ENCODE data around the gene KNCN.

Gene KNCN

DNA sequence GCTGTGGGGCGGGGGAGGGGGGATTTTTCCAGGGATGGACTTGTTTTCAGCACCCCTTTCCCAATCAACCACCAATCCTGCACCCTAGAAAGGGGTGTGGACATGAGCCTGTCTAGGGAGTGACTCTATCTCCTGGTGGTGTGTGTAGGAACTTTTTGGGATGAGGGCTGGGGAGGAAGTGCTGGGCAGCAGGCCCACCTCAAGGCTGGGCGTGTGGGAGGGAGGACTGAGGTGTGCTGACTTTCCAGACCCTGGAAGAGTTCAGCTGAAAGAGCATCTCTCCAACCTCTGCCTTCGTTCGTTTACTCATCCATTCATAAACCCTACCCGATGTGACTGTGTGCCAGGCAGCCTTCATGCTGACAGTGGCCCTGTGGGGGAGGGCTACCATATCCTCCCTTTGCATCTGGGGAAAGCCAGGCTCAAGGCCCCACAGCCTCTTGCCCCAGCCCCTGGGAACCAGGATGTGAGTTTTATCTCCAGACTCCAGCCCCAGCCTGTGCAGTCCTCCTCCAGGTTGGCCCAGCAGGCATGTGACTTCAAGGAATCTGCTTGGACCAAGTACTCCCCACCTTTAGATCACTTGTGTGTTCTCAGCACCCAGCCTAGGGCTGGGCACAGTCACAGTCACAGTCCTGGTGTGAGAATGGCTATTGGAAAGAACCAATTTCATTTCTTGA lies 6.7 kb downstream of the KNCN start:
- no peak for DNase-seq (ENCODE audit: low read depth, low spot score)

DNA sequence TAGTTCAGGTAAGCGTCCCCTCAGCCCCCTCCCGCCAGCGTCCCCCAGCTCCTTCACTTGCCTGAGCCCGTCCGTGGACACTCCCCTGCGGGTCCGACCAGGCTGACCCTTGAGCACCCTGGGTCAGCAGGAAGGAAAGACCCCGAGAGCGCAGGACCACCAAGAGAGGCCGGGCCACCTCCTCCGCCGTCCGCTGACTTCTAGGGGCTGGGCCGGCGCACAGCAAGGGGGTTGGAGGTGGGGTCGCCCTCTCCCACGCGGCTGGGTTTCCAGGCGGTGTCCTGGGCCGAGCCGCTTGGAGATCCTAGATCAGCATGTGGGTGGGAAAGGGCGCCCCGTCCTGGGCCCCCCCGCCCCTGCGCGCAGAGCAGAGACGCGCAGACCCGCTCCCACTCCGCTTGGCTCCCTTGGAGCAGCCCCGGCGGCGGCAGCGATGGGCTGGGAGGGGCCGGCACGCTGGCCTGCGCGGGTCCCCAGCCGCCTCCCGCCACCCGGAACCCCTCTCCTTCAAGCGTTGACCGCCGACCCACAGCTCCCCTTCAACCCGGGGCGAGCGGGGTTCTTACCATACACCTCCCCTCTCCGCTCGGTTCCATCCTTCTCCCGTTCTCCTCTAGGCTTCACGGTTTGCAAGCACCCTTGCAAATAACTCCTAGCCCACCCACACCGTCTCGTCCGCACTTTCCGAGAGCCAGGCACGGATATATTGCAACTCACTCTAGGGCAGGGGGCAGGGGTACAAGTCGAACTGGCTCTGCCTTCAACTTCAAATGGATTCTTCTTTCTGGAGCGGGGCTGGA lies 7.5 kb downstream of the KNCN start:
- DNase-seq (ENCODE audit: low read depth, low spot score), result no peak

DNA sequence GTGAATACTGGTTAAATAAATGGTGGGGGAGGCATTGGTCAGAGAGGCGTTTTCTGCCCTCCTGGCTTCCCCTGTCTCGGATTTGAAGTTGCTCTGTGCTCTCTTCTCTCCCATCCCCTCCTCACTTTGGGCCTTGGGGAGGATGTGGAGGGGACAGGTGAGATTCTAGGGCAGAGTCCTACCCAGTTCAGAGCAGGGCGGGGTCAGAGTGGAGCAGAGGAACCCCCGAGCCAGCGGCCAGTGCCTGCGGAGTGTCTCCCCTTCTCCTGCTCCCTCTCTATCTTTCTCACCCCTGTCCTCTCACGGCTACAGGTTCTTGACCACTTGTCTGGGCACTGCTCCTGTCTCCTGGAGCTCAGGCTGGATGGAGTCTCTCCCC lies 8.1 kb downstream of the KNCN start:
- no peak for DNase-seq (ENCODE audit: low read depth, low spot score)

DNA sequence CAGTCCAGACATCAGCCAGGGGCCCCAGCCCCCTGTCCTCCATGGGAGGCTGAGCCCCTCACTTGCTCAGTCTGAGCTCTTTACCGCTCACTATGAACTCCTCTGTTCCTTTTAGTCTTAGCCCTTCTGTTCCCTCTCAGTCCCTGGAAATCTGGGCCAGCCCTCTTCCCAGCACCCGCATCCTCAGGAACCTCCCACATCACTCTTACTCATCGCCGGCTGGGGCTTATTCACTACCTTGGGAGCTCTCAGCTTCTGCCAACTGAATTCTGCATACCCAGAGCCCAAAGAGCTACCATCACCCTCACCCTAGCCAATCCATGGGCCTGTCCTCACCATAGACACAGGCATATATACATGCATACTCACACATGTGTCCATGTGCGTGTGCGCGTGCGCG lies 11.5 kb downstream of the KNCN start:
- peak; percentile 79 for DNase-seq (ENCODE audit: low read depth, low spot score)

DNA sequence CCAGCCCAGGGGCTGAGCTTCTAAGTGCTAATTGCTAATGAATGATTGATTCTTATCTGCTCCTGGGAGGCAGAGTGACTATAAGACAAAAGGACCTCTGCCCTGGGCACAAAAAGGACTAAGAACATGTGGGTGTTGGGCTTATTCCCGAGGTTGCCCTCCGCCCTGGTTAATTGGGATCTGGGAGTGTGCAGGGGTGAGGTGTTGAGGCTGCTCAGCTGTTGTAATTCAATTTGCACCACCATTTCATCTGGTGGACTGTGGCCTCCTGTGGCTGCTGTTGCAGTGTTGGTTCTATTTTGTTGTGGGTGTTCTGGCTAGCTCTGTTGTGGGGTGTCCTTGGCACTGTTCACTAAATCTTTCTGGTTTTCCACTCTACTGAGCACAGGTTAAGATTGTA lies 13.3 kb downstream of the KNCN start:
- DNase-seq (ENCODE audit: low read depth, low spot score), result no peak

DNA sequence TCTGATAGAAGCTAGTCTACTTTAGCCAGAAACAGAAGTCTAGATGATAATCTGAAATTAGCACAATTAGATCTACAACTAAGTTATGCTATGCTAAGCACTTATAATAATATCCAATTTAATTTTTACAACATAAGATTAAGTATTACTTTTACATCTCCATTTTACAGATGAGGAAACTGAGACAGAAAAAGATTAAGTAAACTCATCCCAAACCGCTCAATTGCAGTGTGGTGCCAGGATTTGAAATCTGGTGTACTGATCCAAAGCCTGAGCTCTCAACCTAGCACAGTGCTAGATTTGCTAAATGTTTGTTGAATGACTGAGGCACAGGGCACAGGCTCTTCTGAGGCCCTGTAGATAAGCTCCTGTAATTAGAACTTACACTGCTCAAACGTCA lies 13.8 kb downstream of the KNCN start:
- DNase-seq (ENCODE audit: low read depth, low spot score), result no peak

DNA sequence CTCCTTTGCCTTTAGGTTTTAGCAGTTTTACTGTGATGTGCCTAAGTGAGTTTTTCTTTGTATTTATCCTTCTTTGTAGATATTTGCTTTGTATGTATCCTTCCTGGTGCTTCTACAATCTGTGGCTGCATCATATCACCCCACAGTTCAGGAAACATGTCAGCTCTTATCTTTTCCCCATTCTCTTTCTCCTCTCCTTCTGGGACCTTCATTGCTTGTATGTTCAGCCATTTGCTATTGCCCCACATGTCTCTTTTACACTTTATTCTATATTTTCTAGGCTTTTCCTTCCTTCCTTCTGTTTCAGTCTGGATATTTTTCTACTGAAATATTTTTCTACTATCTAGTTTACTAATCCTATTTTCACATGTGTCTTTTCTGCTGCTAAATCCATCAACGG lies 14.9 kb downstream of the KNCN start:
- DNase-seq (ENCODE audit: low read depth, low spot score), result no peak

DNA sequence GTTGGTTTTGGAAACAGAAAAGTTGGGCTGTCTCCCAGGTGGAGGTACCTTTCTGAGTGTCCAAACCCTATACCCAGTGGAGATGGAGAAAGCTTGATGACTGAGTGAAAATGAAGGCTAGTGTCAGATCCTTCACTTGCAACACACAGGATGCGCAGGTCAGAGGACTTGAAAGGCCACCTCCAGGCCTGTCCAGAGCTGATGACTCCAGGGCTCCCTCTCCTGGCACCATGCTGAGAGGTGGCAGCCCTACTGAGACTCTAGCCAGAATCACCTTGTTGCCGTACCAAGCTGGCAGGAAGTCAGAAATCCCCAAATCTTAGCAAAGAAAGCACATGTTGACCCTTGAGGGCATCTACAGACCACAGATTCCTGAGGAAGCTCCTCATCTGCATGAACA lies 16.4 kb downstream of the KNCN start:
- no peak for DNase-seq (ENCODE audit: low read depth, low spot score)

DNA sequence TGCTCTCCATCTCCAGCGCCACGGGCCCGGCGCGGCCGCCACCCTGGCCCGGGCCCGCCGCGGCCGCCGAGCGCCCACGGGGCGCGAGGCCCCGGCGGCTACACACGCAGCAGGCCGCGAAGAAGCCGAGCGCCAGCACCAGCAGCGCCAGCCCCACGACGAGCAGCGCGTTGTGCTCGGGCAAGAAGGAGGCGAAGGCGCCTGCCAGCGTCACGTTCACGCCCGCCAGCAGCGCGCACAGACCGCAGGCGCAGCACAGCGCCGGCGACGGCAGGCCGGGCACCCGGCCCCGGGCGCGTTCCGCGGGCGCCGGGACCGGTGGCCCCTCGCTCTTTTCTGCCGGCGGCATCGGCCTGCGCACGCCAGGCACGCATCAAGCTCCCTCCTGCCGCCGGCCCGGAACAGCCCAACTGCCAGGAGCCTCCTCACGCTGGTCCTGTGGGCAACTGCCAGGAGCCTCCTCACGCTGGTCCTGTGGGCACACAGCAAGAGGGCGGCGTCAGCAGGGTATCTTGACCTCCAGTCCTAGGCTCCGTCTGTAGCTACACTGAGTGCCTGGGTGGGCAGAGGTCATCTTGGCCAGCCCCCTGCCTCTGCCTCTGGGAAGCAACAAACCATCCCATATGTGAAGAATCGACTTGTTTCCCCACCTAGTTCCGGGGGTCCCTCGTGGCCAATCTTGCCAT lies 18.1 kb downstream of the KNCN start:
- peak; percentile 76 for DNase-seq (ENCODE audit: low read depth, low spot score)

DNA sequence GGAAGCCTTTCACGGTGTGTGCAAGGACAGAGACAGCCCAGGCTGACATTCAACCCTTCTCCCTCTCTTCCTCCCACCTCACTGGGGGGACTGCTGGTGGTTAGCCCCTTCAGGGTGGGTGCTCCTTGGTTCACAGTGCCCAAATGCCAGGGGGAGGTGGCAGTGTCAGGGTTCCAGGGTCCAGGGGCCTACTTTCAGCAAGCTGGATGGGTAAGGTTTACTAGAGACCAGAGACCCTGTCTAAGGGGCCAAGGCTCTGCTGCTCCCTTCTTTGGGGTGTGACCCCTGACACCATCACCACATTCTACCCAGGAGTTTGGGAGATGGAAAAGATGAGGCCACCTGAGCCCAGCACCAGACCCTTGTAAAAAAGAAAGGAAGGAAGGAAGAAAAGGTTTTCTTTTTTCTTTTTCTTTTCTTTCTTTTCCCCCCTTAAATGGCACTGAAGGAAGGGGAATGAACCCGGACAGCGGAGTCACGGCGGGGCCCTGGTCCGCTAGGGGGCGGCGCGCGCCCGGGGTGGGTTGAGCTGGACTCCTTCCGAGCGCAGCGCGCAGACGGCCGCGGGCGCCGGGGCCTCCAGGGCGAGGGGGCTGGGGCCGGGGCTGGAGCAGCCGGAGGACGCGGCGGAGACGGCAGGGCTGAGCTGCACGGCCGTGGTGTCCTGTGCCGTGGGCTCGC lies 18.8 kb downstream of the KNCN start:
- DNase-seq (ENCODE audit: low read depth, low spot score), result peak; percentile 87

DNA sequence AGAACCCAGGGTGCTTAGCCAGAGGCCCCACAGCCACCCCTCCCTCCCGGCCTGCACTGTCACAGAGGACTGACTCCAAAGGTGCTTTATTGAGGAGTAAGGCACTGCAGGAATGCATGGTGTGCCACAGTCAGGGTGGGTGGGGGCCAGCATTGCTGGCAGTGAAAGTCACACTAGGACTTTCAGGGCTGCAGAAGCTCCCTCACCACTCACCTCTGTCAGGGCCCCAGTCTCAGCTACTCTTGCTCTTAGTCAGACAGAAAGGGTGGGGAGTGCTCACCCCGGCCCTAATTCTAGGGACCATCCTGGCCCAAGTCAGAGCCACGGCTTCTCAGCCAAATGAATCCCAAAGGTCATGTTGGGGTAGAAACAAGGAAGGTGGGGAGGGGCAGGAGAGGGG lies 19.4 kb downstream of the KNCN start:
- no peak for DNase-seq (ENCODE audit: low read depth, low spot score)

DNA sequence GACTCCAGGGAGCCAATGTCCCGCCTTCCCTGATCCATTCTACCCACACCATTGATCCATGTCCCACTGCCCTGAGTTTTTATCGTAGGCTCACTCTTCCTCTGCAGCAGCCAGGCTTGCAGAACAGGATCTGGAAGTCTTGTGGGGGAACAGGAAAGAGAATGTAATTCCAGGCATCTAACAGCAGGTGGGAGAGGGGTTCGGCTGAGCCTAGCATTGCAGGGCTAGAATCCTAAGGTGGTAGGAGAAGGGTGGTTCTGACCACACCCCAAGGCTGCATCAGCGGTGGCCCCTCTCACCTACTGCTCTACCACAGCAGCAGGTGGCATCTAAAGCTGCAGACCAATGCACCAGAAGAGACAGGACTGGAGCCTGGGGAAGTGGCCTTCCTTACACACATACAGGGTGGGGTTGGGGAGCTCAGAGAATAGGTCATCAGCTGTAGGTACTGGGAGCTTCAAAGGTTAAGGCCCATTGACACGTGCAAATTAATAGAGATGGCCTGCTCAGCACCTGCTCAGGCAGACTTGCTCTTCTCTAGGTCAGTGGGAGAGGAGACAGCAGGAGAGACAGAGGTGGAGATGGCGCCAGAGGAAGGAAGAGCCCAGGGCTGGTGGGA lies 20.5 kb downstream of the KNCN start:
- DNase-seq (ENCODE audit: low read depth, low spot score), result no peak

DNA sequence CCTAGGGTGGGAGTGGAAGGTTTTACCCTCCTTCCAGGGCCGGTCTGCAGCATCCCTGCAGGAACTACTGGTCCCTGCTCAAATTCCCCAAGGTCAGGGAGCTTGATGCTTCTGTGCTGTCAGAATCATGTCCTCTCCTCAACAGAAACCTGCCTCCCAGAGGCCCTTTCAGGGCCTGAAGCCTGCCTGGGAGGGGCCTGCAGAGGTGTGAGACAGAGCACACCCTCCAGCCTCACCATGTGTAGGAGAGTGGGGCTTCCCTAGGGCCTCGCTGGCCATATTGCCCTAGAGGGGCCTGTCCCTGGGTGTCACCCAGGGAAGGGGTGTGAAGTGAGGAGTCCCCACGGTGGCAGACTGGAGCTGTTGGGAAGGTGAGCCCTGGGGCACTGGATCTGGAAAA lies 21.1 kb downstream of the KNCN start:
- DNase-seq (ENCODE audit: low read depth, low spot score), result no peak

DNA sequence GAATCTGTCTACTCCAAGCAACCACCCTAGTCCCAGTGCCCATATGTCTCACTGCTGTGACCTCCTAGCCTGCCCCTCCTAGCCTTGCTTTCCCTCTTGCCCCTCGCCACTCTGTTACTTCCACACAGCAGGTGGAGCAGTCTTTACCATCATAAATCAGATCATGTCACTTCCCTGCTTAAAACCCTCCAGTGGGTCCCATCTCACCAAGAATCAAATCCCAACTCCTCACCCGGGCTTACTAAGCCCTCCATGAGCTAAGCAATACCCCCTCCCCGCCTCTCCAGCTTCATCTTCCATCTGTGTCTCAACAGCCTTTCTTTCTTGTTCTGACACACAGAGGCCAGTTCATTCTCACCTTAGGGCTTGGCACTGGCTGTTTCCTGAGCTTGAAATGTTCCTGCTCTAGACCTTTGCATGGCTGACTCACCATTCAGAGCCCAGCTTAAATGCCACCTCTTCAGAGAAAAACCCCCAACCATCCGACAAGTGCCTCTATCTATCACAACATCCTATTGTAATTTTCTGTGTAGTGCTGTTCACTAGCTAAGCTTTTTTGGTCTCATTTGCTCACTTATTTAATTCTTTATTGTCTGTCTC lies 22.3 kb downstream of the KNCN start:
- no peak for DNase-seq (ENCODE audit: low read depth, low spot score)

DNA sequence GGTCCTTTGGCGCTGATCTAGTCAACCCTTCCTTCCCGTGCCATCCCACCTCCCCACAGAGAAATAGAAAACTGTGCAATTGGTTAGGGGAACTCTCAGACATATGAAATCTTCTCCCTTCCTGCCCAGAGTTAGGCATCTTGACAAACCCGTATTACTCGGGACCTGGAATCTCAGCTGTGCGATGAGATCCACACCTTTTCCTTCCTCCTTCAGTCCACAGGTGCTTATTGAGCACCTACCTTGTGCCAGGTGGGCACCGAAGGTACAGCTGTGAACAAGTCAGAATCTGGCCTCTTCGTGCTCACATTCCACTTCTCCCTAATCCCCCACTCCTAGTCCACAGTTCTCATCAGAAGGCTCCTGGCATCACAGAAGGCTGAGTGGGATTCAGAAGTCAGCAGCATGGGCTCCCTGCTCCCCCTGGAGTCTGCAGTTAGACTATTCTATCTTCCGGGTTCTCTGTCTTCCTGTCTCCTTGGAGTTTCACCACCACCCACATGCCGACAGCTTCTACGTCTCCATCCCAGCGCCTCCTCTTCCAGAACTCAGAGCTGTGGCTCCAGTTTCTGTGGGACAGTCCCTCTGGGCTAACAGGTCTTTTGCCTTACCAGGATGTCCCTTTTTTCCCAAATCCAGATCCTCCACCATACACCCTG lies 23.0 kb downstream of the KNCN start:
- DNase-seq (ENCODE audit: low read depth, low spot score), result no peak

DNA sequence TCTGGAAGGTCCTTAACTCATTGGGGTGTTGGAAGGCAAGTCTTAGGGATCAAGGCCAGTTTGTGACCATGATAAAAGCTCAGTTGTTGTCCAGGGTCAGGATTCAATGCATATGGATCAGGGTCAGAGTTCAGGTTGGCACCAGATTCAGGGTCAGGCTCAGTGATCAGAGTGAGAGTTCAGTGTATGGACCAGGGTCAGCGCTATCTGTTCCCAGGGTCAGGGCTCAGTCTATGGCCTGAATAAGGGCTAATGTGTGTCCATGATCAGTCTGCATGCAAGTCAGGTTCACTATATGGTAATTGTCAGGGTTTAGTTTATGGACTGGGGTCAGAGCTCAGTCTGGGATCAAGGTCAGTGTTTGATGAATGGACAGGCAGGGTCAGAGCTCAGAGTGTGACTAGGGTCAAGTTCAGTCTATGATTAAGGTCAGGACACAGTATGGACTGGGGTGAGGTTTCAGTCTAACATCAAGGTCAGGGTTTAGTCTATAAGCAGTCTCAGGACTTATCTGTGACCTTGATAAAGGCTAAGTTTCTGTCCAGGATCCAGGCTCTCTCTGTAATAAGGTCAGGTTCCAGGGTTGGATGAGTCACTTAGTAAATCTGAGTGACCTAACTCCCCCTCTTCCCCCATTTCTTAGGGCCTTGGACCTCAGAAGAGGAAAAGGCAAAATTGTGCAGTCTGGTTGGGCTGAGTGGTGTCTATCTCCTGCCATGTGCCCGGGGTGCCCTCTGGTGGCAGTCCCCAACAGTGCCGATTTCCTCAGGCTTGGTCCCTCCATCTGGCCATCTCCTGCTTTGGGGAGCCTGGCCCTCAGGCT lies 23.8 kb downstream of the KNCN start:
- DNase-seq (ENCODE audit: low read depth, low spot score), result peak; percentile 87

DNA sequence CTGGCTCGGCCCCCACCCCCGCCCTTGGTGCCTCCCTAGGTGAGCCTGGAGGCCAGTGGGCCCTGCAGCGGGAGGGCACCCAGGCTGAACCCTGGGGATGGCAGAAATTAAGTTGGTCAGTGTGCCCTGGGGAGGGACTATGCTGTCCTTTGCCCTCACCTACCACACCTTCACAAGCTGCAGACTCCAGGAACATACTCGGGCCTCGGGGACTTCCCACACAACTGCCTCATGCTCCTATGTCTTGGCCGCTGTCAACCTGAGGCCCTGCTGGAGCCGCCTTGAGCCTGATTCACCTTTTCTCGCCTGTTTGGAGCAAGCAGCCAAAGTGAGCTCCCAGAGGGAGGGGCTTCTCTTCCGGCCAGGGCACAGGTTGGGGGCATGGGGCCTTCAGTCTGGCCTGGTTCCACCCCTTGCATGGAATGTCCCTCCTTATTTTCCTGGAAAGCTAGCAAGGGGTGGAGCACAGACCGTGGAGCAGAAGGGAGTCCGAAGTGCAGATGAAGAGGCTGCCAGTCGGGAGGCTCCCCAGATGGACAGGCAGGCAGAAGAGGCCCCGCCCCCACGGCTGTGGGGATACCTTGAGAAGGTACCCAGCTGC lies 24.7 kb downstream of the KNCN start:
- no peak for DNase-seq (ENCODE audit: low read depth, low spot score)

DNA sequence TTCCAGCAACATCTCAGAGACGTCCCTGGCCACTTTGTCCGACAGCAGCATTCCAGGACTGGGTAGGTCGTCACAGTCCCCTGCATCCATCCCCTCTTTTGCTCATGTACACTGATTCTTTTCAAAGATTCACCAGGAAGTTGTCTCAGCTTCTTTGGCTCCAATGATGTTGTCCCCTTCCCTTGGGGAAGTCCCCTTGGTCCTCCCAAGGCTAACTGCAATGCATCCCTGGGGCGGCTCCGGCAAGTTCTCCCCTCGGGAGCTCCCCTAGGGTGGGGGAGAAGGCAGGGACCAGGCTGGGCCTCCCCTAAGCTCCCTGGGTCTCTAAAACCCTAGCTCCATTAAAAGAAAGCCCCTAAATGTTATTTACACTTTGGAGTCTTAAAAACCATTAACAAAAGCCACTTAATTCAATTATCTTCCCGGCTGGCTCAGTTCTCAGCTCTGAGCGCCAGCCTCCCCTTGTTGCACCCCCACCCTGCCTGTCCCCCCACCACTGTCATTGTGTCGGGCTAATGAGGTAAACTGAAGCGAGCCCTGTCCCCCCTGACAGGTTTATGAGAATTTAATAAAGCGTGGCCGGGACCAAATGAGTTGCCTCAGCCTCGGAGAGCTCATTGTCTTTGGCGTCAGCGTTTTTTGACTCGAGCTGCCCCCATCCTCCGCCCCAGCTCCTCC lies 25.3 kb downstream of the KNCN start:
- DNase-seq (ENCODE audit: low read depth, low spot score), result no peak

Data from astrocyte of the hippocampus (primary cell).